IMR-90 (cell line): ENCODE data around the gene ABCA4. TPM values are rescaled to one million over a fixed set of nuclear protein-coding genes. Genes with fewer than 3 reads are reported as not detected.

ENCODE experiments used
- ATAC-seq: fragments of 200-7000 bp; cut with Tn5 transposase; 2 replicates; pipeline ENCODE4 v1.9.1; 2020; ENCODE audit warnings: low read depth, mild to moderate bottlenecking, moderate library complexity
- BruUV-seq: library from RNA; stranded (reverse); fragments of 400-500 nt; replicated peaks from 2 replicates; lab custom pipeline; 2021; lab: Mats Ljungman, UMichigan
- CTCF ChIA-PET: fragments of 300-600 bp; formaldehyde crosslinking; extraction: SDS; loops from one replicate; lab custom pipeline; 2021; ENCODE audit warnings: antibody characterized with exemption; lab: Yijun Ruan, JAX
- POLR2A ChIA-PET: fragments of 300-600 bp; sonication (Branson Sonifier 250); formaldehyde crosslinking; loops from one replicate; lab custom pipeline; 2022; ENCODE audit warnings: antibody characterized with exemption; ENCODE audit not compliant: unreplicated experiment; lab: Charles Lee
- DNase-seq: peaks from one replicate; pipeline ENCODE4 v3.0.0; 2013
- H2AFZ ChIP-seq: replicated peaks from 2 replicates; pipeline ENCODE3; 2013; ENCODE audit warnings: low read length, mild to moderate bottlenecking; ENCODE audit not compliant: poor library complexity
- H2AK5ac ChIP-seq: 2 replicates; pipeline ENCODE4 v1.6.1; 2013; ENCODE audit warnings: low read depth, low read length, inconsistent platforms
- H2AK9ac ChIP-seq: replicated peaks from 2 replicates; pipeline ENCODE3; 2013; ENCODE audit warnings: mild to moderate bottlenecking, low read depth, low read length, moderate library complexity; ENCODE audit not compliant: poor library complexity
- H2BK120ac ChIP-seq: 2 replicates; pipeline ENCODE4 v1.6.1; 2013; ENCODE audit warnings: low read depth, low read length, inconsistent platforms
- H2BK15ac ChIP-seq: 3 replicates; pipeline ENCODE4 v1.6.1; 2013; ENCODE audit warnings: low read depth, low read length, inconsistent platforms
- H2BK20ac ChIP-seq: 2 replicates; pipeline ENCODE4 v1.6.1; 2013; ENCODE audit warnings: low read depth, mild to moderate bottlenecking, inconsistent platforms, low read length, moderate library complexity
- H2BK5ac ChIP-seq: 2 replicates; pipeline ENCODE4 v1.6.1; 2013; ENCODE audit warnings: mild to moderate bottlenecking, low read depth, low read length, inconsistent platforms; ENCODE audit not compliant: poor library complexity, severe bottlenecking
- H3K14ac ChIP-seq: replicated peaks from 2 replicates; pipeline ENCODE4 v1.6.1; 2013; ENCODE audit warnings: low read depth, low read length, inconsistent platforms
- H3K18ac ChIP-seq: 2 replicates; pipeline ENCODE4 v1.6.1; 2013; ENCODE audit warnings: low read depth, low read length, control low read depth
- H3K23ac ChIP-seq: 2 replicates; pipeline ENCODE4 v1.6.1; 2013; ENCODE audit warnings: low read depth, low read length, inconsistent platforms
- H3K27ac ChIP-seq: 2 replicates; pipeline ENCODE4 v1.5.1; 2013; ENCODE audit warnings: mild to moderate bottlenecking, control low read depth, low read length; ENCODE audit not compliant: insufficient read depth
- H3K27me3 ChIP-seq: 2 replicates; pipeline ENCODE4 v1.6.1; 2013; ENCODE audit warnings: low read length; ENCODE audit not compliant: control insufficient read depth, insufficient read depth
- H3K36me3 ChIP-seq: 2 replicates; pipeline ENCODE4 v1.6.1; 2013; ENCODE audit warnings: low read length, mixed read lengths; ENCODE audit not compliant: control insufficient read depth, insufficient read depth
- H3K4ac ChIP-seq: 2 replicates; pipeline ENCODE4 v1.6.1; 2013; ENCODE audit warnings: low read depth, low read length, inconsistent platforms
- H3K4me1 ChIP-seq: 2 replicates; pipeline ENCODE4 v1.6.1; 2013; ENCODE audit warnings: low read length, mixed read lengths; ENCODE audit not compliant: control insufficient read depth, insufficient read depth
- H3K4me2 ChIP-seq: 2 replicates; pipeline ENCODE4 v1.6.1; 2013; ENCODE audit warnings: low read depth, mild to moderate bottlenecking, control low read depth, low read length, moderate library complexity
- H3K4me3 ChIP-seq: 2 replicates; pipeline ENCODE4 v1.5.1; 2013; ENCODE audit warnings: low read depth, mild to moderate bottlenecking, control low read depth, low read length, moderate library complexity; ENCODE audit not compliant: insufficient read depth
- H3K56ac ChIP-seq: 2 replicates; pipeline ENCODE4 v1.6.1; 2013; ENCODE audit warnings: low read length, inconsistent platforms; ENCODE audit not compliant: insufficient read depth; ENCODE audit errors: extremely low read depth
- H3K79me1 ChIP-seq, 2 experiments: 2 replicates each; pipeline ENCODE4 v1.6.1; 2013; ENCODE audit warnings: low read length in 2 of 2, inconsistent platforms in 1 of 2, low read depth in 1 of 2
- H3K9ac ChIP-seq: 2 replicates; pipeline ENCODE4 v1.6.1; 2013; ENCODE audit warnings: low read depth, low read length, control low read depth
- H3K9me1 ChIP-seq: 2 replicates; pipeline ENCODE4 v1.6.1; 2013; ENCODE audit warnings: low read length, inconsistent platforms; ENCODE audit not compliant: insufficient read depth
- H3K9me3 ChIP-seq: 2 replicates; pipeline ENCODE4 v1.6.1; 2013; ENCODE audit warnings: low read length; ENCODE audit not compliant: control insufficient read depth, insufficient read depth
- H4K20me1 ChIP-seq: 2 replicates; pipeline ENCODE4 v1.6.1; 2013; ENCODE audit warnings: low read length, inconsistent platforms; ENCODE audit not compliant: insufficient read depth
- H4K5ac ChIP-seq: 2 replicates; pipeline ENCODE4 v1.6.1; 2013; ENCODE audit warnings: mild to moderate bottlenecking, low read depth, low read length, control low read depth
- H4K8ac ChIP-seq, 2 experiments: 2 replicates each; pipeline ENCODE4 v1.6.1; 2013; ENCODE audit warnings: low read depth in 2 of 2, low read length in 2 of 2, control low read depth in 1 of 2, inconsistent platforms in 1 of 2
- H4K91ac ChIP-seq: 2 replicates; pipeline ENCODE4 v1.6.1; 2013; ENCODE audit warnings: low read depth, low read length, inconsistent platforms; ENCODE audit not compliant: insufficient read depth
- MAZ ChIP-seq: IDR thresholded peaks from 2 replicates; pipeline ENCODE4 v1.6.1; 2012; ENCODE audit warnings: low read depth, mild to moderate bottlenecking, low read length, improper control_type of control experiment, moderate library complexity, borderline replicate concordance
- SMC3 ChIP-seq: fragments of 150-350 bp; IDR thresholded peaks from 2 replicates; pipeline ENCODE4 v1.6.1; 2016; ENCODE audit warnings: low read depth, mild to moderate bottlenecking, antibody characterized with exemption, low read length, moderate library complexity
- WGBS, 2 experiments: methylation state at CpG; one replicate each; pipeline versions ENCODE4 v1.1.5 to v1.1.7; 2013; ENCODE audit warnings: missing lambda C conversion rate in 2 of 2; ENCODE audit not compliant: insufficient read length in 1 of 2; ENCODE audit errors: extremely low coverage in 2 of 2; 5-methylcytosine and 5-hydroxymethylcytosine counted together
- dilution Hi-C: fragments of 300-500 bp; cut with HindIII; formaldehyde crosslinking; loops from one replicate; pipeline ENCODE4 v1.14.3; 2018; ENCODE audit warnings: low sequenced_read_pairs; ENCODE audit not compliant: unreplicated experiment
- in situ Hi-C: fragments of 300-500 bp; cut with MboI; formaldehyde crosslinking; loops from 3 replicates; pipeline ENCODE4 v1.14.3; 2019; ENCODE audit warnings: low sequenced_read_pairs, inconsistent platforms, mixed read lengths
- intact Hi-C: fragments of 100-400 bp; cut with micrococcal nuclease; formaldehyde crosslinking; loops from 2 replicates; pipeline ENCODE4 v1.10.0; 2022
- polyA plus RNA-seq, 3 experiments: library from polyadenylated mRNA; depleted of rRNA; stranded (reverse); fragments of >200 nt; gene quantifications; 2 replicates each; pipeline ENCODE4 v1.2.3, GENCODE V29; 2012; ENCODE audit warnings: low replicate concordance in 1 of 3
- total RNA-seq: library from RNA; depleted of rRNA; stranded (reverse); fragments of >200 nt; gene quantifications from 2 replicates; pipeline ENCODE4 v1.2.3, GENCODE V29; 2012

The ABCA4 gene
- total and polyA plus RNA-seq, 2 of the 4 experiments (the other 2 are of a cell fraction), result under 0.01 to 0.36 TPM

- H3K4me1 ChIP-seq, result peaks cover 2% of the 10 kb centered on the region; the same call in 1 of the 2 replicates
- dilution Hi-C loops (no loop called here), in situ Hi-C loops (loop anchor here (25.0 kb wide), 1 partner anchor 756 kb away; the partner anchor contains the start of gene SLC44A3), intact Hi-C loops (no loop called here)
- H2AK5ac ChIP-seq, result no peak overlapping the region; the same call in 1 of the 2 replicates
- no CpG with 5 or more reads among the region's 6 CpGs for WGBS, 2 experiments
- no peak overlapping the region for H3K4me2 ChIP-seq
- no peak overlapping the region for H3K14ac ChIP-seq
- no peak overlapping the region for H2BK15ac ChIP-seq
- no peaks in the 10 kb centered on the region for H3K27me3 ChIP-seq
- no peak overlapping the region for H3K23ac ChIP-seq
- H3K4ac ChIP-seq, result 0 out of 2 replicates have a peak overlapping the region, but pooled peaks have one; percentile 4
- H2AFZ ChIP-seq, result peak overlapping the region; percentile 52
- no peaks in the 10 kb centered on the region for H4K20me1 ChIP-seq
- H3K9ac ChIP-seq, result no peak overlapping the region
- H3K4me3 ChIP-seq, result no peak overlapping the region
- no peak overlapping the region for H2AK9ac ChIP-seq
- H2BK20ac ChIP-seq, result no peak overlapping the region
- H3K36me3 ChIP-seq, result no peaks in the 10 kb centered on the region
- H3K79me1 ChIP-seq, result no peaks in the 10 kb centered on the region
- POLR2A ChIA-PET, result no interaction called here
- 0 out of 2 replicates have a peak overlapping the region, but pooled peaks have one; percentile 23 for H2BK120ac ChIP-seq
- ATAC-seq, result no peak
- no peak overlapping the region for H3K56ac ChIP-seq
- BruUV-seq, result no TSS peak
- H3K18ac ChIP-seq, result no peak overlapping the region
- H4K8ac ChIP-seq, result no peak overlapping the region
- no peaks in the 10 kb centered on the region for H3K9me1 ChIP-seq
- H4K5ac ChIP-seq, result no peak overlapping the region
- no peak overlapping the region for H4K91ac ChIP-seq
- TF ChIP-seq MAZ (no peak), SMC3 (no peak)
- H3K9me3 ChIP-seq, result no peaks in the 10 kb centered on the region
- DNase-seq, result no peak
- H2BK5ac ChIP-seq, result no peak overlapping the region
- H3K27ac ChIP-seq, result no peak overlapping the region
- CTCF ChIA-PET, result interaction anchor here (1.5 kb wide), 1 partner anchor 11 kb away, joined by 4 read pairs; no protein-coding TSS in a partner anchor
Measured at GRCh38 chr1:94056171-94056570, 64.8 kb downstream of the ABCA4 start.
